ENCODE data around the gene JAK1. TPM values are rescaled to one million over a fixed set of nuclear protein-coding genes. Genes with fewer than 3 reads are reported as not detected.

Gene JAK1
- total and polyA plus RNA-seq, 2 donors (not counting 3 experiments of a cell fraction or from before 2014, with no cell fraction given), result 68.8 to 177 TPM

- CTCF ChIA-PET, result interaction anchor here (2.4 kb wide), 1 partner anchor 8 kb away, joined by 8 read pairs; no protein-coding TSS in a partner anchor
- Histone ChIP-seq H3K4me3 (replicated peaks in 1 of 3; ENCODE audit: insufficient read depth in 1 of 3, low read depth in 1 of 3, low read length in 3 of 3) (no peak overlapping the region), H3K9me1 (replicated peaks; ENCODE audit: control insufficient read depth, extremely low read depth, insufficient read depth, low read length) (no peaks in the 10 kb centered on the region), H3K27me3 (ENCODE audit: control insufficient read depth in 2 of 2, insufficient read depth in 2 of 2, low read length in 2 of 2) (no peaks in the 10 kb centered on the region), H3K9me3 (replicated peaks; ENCODE audit: control insufficient read depth, insufficient read depth, low read length) (no peaks in the 10 kb centered on the region), H2AFZ (ENCODE audit: low read depth, low read length) (no peak overlapping the region), H3K4me1 (ENCODE audit: control insufficient read depth, extremely low read depth, insufficient read depth, low read length) (no peaks in the 10 kb centered on the region), H3K27ac (ENCODE audit: insufficient read depth, low read depth, low read length) (no peak overlapping the region), H3K79me2 (ENCODE audit: control insufficient read depth, insufficient read depth, low read length) (peaks cover 91% of the 10 kb centered on the region), H4K20me1 (replicated peaks; ENCODE audit: control insufficient read depth, extremely low read depth, insufficient read depth, low read length) (peaks cover 8% of the 10 kb centered on the region), H3K36me3 (ENCODE audit: control insufficient read depth in 2 of 2, extremely low read depth in 1 of 2, insufficient read depth in 2 of 2, low read length in 2 of 2) (no peaks in the 10 kb centered on the region), H3K9ac (replicated peaks; ENCODE audit: extremely low read depth, insufficient read depth, low read length) (no peak overlapping the region), H3K4me2 (ENCODE audit: insufficient read depth, low read length) (no peak overlapping the region)
- dilution Hi-C loops (cut with MboI; ENCODE audit: extremely low pct_ligation_motif_present, low sequenced_read_pairs) (no loop called here), intact Hi-C loops (cut with micrococcal nuclease) (no loop called here)
- no TSS peak for BruUV-seq (replicated peaks)
- TF ChIP-seq JUN (IDR thresholded peaks at IDR 0.05; ENCODE audit: borderline replicate concordance, insufficient read depth, insufficient read length, low read depth), result no peak
- no peak for TF ChIP-seq MAX (IDR thresholded peaks at IDR 0.05; ENCODE audit: insufficient read depth, insufficient read length)
- no peak for TF ChIP-seq EZH2 (IDR thresholded peaks at IDR 0.05; ENCODE audit: borderline replicate concordance, low read depth, low read length, severe bottlenecking)
- TF ChIP-seq POLR2A (IDR thresholded peaks at IDR 0.05; ENCODE audit: low read depth, low read length), result no peak
- no peak for TF ChIP-seq GATA2 (IDR thresholded peaks at IDR 0.05; ENCODE audit: insufficient read depth, insufficient read length, low read depth, low read length)
- TF ChIP-seq MYC (IDR thresholded peaks at IDR 0.05; ENCODE audit: low read depth, low read length), result no peak
- TF ChIP-seq FOS (IDR thresholded peaks at IDR 0.05; ENCODE audit: borderline replicate concordance, insufficient read depth, low read length), result no peak
- TF ChIP-seq CTCF (IDR thresholded peaks at IDR 0.05; ENCODE audit: extremely low read depth in 1 of 2, insufficient read depth in 1 of 2, low read depth in 1 of 2, low read length in 2 of 2), result no peak
- no peak for TF ChIP-seq POLR2AphosphoS5 (IDR thresholded peaks at IDR 0.05; ENCODE audit: insufficient read depth, low read depth, low read length)
- POLR2A ChIA-PET, result no interaction called here
- no peak for DNase-seq (ENCODE audit: low read depth, low spot score)
- no peak for FAIRE-seq
Observed at GRCh38 chr1:64941461-64942117, 24.8 kb downstream of the JAK1 start.

All from endothelial cell of umbilical vein (primary cell).